GOT3 (cell line): Measurements from ENCODE around the gene RAB10.
"Not testable (repeated sequence)": the region's sequence is repeated elsewhere in the genome, so short reads cannot be mapped to it uniquely, and the experiment has no call there.

ENCODE experiments used
- DNase-seq: peaks from one replicate; lab custom pipeline; 2025; ENCODE audit warnings: mixed read lengths; lab: John Stamatoyannopoulos, UW

The RAB10 gene

GRCh38 chr2:26089337-26089736 is 55.5 kb downstream of the RAB10 start:
- DNase-seq = no peak

- DNase-seq = no peak
These were observed 61.9 kb downstream of the RAB10 start for GRCh38 chr2:26095758-26096157.

GRCh38 chr2:26099933-26100332 is 66.0 kb downstream of the RAB10 start:
- no peak for DNase-seq

DNA sequence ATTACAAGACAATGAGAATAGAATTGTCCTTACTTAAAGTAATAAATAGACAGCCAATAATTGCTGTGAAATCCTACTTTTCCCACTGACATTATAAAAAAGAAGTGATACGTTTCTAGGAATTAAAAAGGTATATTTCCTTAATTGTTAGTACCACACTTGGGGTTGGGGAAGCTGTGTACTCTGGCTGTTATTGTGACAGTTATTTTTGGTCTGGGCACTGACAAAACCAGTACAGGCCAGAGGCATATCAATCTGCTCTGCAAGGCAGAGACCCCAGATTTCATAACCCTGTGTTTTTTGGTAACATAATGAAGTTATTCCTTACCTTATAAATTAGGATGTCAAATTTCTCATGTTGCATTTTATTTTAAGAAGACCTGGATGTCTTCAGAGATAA is 66.5 kb downstream of the RAB10 start:
- DNase-seq = no peak

DNA sequence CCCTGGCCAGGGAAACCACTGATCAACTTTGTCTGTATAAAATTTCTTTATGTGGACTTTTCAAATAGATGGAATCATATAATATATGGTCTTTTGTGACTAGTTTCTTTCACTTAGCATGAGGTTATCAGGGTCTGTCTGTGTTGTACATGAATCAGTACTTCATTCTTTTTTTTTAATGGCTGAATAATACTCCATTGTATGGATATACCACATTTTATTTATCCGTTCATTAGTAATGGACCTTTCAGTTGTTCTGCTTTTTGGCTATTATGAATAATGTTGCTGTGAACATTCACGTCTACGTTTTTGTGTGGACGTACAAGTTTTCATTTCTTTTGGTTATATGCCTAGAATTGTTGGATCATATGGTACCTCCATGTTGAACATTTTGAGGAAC is 69.9 kb downstream of the RAB10 start:
- no peak for DNase-seq

GRCh38 chr2:26108701-26109100 is 74.8 kb downstream of the RAB10 start:
- not testable (repeated sequence) for DNase-seq

DNA sequence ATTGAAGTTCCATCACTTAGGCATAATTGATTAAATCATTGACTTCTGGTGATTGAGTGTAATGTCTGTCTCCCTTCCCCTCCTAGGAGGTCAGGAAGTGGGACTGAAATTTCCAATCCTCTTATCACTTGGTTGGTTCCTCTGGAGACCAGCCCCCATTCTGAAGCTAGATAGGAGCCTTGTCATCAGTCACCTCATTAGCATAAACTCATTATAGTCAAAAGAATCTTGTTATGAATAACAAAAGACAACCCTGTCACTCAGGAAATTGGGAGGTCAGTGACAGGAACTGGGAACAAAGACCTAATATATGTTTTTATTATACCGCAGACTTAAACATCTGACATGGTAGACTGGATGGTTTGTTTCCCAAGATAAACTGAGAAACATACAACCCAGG is 78.3 kb downstream of the RAB10 start:
- no peak for DNase-seq

DNA sequence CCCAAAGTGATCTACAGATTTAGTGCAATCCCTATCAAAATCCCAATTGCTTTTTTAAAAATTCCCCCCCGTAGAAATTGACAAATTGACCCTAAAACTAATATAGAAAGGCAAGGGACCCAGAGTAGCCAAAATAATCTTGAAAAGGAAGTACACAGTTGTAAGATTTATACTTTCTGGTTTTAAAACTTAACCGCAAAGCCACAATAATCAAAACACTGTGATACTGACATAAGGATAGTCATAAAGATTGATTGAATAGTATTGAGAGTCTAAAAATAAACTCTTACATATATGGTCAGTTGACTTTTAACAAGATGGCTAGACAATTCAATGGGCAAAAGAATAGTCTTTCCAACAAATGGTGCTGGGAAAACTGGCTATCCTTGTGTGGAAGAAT is 80.3 kb downstream of the RAB10 start:
- no peak for DNase-seq

DNA sequence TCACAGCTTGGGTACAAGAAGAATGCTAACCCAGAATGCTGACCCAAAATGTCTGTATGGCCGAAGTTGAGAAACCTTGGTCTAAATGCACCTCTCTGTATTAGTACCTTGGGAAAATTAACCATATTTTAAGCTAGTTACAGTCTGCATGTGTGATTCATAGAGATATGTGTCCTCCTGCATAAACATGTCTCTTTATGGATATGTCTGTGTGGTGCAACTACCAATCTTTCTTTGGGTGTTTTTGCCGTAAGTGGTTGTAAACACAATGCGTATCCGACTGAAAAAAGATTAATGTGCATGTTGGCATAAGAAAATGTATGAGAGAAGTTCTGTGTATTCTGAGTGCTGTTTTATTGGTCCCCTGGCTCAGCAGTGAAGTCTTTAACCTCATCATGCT is 84.8 kb downstream of the RAB10 start:
- no peak for DNase-seq

GRCh38 chr2:26119521-26119920 is 85.6 kb downstream of the RAB10 start:
- DNase-seq = no peak

DNA sequence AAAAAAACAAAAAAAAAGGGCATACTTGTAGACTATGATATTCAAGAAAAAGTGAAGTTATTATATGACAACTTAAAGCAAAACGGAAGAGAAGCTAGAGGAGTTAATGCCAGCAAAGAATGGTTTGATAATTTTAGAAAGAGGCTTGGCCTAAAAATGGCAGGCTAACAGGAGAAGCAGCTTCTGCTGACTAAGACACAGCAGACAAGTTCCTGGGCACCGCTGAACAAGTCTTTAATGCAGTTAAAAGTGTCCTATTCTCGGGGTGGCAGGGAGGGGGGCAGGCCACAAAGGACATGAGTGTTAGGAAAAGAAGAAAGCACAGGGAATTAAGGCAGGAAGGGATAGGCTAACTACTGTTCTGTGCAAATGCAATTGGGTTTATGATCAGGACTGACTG is 88.7 kb downstream of the RAB10 start:
- no peak for DNase-seq

DNA sequence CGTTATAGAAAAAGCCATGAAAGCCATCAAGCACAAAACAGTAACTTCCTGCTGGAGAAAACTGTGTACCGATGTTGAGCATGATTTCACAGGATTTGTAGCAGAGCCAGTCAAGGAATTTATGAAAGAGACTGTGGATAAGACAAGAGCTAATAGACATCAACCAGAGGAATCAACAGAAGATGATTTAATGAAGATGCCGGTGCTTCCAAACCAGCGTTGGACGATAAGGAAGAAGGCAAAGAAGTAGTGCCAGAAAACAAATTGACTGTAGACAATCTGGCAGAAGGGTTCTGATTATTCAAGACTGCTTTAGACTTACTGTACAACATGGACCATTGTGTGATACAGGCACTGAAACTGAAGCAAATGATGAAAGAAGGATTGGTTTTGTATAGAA is 89.5 kb downstream of the RAB10 start:
- DNase-seq = no peak

- no peak for DNase-seq
These were observed 92.2 kb downstream of the RAB10 start for GRCh38 chr2:26126074-26126473.

- DNase-seq = no peak
These were observed 94.3 kb downstream of the RAB10 start for GRCh38 chr2:26128176-26128575.

DNA sequence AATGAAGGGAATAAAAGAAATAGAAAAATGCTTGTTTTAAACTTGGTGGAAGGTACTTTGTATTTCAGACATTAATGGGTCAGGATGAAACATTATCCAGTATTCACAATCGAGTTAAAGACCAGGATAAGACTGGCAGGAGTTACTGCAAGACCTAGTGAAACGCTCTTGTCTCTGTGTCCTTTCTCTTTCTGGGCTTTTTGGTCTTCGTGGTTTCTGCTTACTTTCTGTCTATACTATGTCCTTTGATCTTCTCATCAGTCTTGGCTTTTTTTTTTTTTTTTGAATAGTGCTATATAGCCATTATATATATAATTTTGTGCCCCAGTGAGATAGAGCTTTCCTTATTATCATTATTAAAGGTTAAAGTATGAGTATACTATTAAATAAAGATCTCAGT is 96.9 kb downstream of the RAB10 start:
- no peak for DNase-seq

GRCh38 chr2:26136451-26136850 is 102.6 kb downstream of the RAB10 start:
- no peak for DNase-seq

DNA sequence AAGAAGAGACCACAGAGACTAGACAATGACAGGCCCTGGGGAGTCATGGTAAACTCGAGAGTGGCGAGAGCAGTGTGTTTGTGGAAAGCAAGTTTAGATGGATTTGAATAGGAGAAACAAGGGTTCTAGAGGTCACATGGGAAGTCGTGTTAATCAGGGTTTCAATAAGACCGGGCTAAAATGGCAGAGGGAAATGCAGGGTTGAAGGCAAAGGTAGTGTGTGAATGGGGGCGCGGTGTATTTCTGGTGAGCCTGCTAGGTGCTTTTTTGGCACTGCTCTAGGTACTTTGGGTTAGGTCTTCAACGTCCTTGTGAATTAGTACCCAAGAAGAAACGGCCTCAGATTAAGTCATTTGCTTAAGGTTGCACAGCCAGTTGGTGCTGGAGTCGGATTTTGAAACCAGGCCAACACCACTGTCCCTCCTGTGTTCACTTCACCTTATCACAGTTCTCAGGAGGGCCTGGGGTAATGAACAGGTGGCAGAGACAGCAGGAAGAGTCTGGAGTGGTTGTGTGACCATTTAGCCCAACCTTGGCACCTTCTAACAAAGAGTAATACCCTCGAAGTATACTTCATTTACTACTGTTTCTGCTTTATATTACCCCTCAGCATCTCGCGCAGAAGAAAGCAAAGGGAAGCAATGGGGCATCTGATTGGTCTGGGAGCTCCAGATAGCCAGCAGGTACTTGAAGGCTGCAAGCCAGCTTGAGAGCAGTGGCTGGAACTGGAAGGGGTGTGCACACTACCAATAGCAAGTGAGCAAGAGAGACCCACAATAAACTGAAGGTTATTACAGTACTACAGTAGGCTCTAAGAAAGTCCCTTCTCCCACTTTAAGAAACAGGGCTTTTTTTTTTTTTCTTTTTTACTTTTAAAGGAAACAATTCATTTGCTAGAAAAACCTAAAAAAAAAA is 105.6 kb downstream of the RAB10 start:
- DNase-seq = no peak

DNA sequence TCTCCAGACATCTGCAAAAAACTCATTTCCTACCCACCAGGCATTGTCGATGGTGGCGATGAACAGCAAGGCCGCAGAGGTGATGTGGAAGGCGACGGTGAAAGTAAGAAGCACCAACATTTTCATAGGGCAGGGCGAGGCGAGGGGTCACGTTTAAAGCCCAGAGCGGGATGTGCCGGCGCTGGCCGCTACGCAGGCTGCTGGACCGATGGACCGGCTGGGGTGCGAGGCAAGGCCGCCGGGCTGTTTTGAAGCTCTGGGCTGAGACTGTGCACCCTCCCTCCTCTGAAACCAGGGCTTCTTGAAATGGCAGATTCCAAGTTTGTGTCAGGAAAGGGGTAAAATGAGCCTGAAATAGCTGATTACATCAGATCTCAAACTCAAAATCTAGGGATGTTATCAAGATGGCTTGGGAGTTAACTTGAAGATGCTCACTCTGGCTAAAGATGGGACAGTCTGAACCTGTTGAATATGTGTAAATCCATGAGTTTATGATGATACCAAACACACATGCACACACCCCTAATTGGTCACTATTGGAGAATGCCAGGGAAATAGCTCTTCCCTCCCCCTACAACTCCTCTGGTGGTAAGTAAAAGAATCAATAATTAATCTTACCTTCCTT is 107.4 kb downstream of the RAB10 start:
- no peak for DNase-seq

- no peak for DNase-seq
These were observed 110.1 kb downstream of the RAB10 start for GRCh38 chr2:26144031-26144430.

- no peak for DNase-seq
These were observed 111.2 kb downstream of the RAB10 start for GRCh38 chr2:26144953-26145680.

DNA sequence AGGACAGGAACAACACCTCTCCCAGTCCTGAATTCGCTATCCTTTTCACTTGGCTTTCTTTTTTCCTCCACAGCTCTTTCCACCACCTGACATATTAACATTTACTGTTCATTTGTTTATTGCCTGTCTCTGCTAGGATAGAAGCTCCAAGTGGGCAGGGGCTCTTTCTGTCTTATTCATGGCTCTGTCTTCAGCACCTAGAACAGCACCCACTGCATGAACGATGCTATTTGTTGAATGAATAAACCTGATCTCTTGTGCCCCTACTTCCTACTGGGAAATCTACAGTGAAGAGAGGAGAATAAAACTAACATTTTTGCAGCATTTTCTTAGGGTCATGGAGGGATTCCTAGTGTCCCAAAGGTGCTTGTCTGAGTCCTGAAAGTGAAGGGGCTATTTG is 114.6 kb downstream of the RAB10 start:
- DNase-seq = no peak

- no peak for DNase-seq
These were observed 116.4 kb downstream of the RAB10 start for GRCh38 chr2:26150243-26150642.

DNA sequence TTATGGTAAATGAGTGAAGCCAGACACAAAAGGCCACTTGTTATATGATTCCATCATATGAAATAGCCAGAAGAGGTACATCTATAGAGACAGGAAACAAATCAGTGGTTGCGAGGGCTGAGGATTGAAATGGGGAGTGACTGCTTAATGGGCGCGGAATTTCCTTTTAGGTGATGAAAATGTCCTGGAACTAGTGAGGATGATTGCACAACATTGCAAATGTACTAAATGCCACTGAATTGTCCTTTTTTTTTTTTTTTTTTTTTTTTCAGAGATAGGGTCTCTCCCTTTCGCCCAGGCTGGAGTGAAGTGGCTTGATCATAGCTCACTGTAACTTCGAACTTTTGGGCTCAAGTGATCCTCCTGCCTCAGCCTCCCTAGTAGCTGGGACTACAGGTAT is 123.7 kb downstream of the RAB10 start:
- no peak for DNase-seq
